GM10847 (cell line): ENCODE data around the gene VPS26C.
A peak's percentile ranks its signal among the peaks of the same experiment; 100 is the strongest.

ENCODE experiments used
- POLR2A ChIP-seq: IDR thresholded peaks from 2 replicates; pipeline ENCODE4 v1.6.1; 2011; ENCODE audit not compliant: insufficient read length; ENCODE audit errors: extremely low read depth

The VPS26C gene

GRCh38 chr21:37267269-37268185 is at the start of gene VPS26C:
VPS26C (minus strand) TSS chr21:37267334; CDS start chr21:37267294, 40 bp downstream.
- peak; percentile 57 for TF ChIP-seq POLR2A

GRCh38 chr21:37300114-37300751 is 33.1 kb upstream of the VPS26C start:
- no peak for TF ChIP-seq POLR2A

- TF ChIP-seq POLR2A, result no peak
These were observed 30.2 kb upstream of the VPS26C start for GRCh38 chr21:37297364-37297763.

GRCh38 chr21:37294679-37295078 is 27.5 kb upstream of the VPS26C start:
- TF ChIP-seq POLR2A, result no peak

- no peak for TF ChIP-seq POLR2A
These were observed 25.8 kb upstream of the VPS26C start for GRCh38 chr21:37292941-37293340.

GRCh38 chr21:37292041-37292440 is 24.9 kb upstream of the VPS26C start:
- no peak for TF ChIP-seq POLR2A

GRCh38 chr21:37281993-37282392 is 14.9 kb upstream of the VPS26C start:
- TF ChIP-seq POLR2A, result no peak

- TF ChIP-seq POLR2A, result no peak
These were observed 14.4 kb upstream of the VPS26C start for GRCh38 chr21:37281579-37281978.

- TF ChIP-seq POLR2A, result no peak
These were observed 11.1 kb upstream of the VPS26C start for GRCh38 chr21:37278199-37278598.

- TF ChIP-seq POLR2A, result no peak
These were observed 9.2 kb upstream of the VPS26C start for GRCh38 chr21:37276377-37276776.

GRCh38 chr21:37273911-37274690 is 7.0 kb upstream of the VPS26C start:
- TF ChIP-seq POLR2A, result no peak

GRCh38 chr21:37273440-37273839 is 6.3 kb upstream of the VPS26C start:
- TF ChIP-seq POLR2A, result no peak

- TF ChIP-seq POLR2A, result no peak
These were observed 5.8 kb upstream of the VPS26C start for GRCh38 chr21:37272897-37273296.

- TF ChIP-seq POLR2A, result no peak
These were observed 3.6 kb upstream of the VPS26C start for GRCh38 chr21:37270576-37271365.

- TF ChIP-seq POLR2A, result no peak
These were observed 2.3 kb upstream of the VPS26C start for GRCh38 chr21:37269481-37269880.
